H9 (cell line): ENCODE data around the gene PRKCA. TPM values are rescaled to one million over a fixed set of nuclear protein-coding genes. Genes with fewer than 3 reads are reported as not detected.

ENCODE experiments used
- DNase-seq: peaks from one replicate; pipeline ENCODE4 v3.0.0-alpha.2; 2017
- H2AFZ ChIP-seq: one replicate; pipeline ENCODE4 v1.6.1; 2013; ENCODE audit warnings: mild to moderate bottlenecking, low read length, control low read depth, moderate library complexity
- H2AK5ac ChIP-seq: 2 replicates; pipeline ENCODE4 v1.6.1; 2013; ENCODE audit warnings: low read length, control low read depth, mixed read lengths; ENCODE audit not compliant: insufficient read length
- H2BK120ac ChIP-seq: one replicate; pipeline ENCODE4 v1.6.1; 2013; ENCODE audit warnings: low read depth, mild to moderate bottlenecking, low read length, control low read depth, inconsistent platforms; ENCODE audit not compliant: poor library complexity, severe bottlenecking
- H2BK12ac ChIP-seq: 2 replicates; pipeline ENCODE4 v1.6.1; 2013; ENCODE audit warnings: low read length, control low read depth, mixed read lengths, low read depth; ENCODE audit not compliant: insufficient read length
- H2BK15ac ChIP-seq: 2 replicates; pipeline ENCODE4 v1.6.1; 2013; ENCODE audit warnings: low read depth, low read length, control low read depth
- H2BK20ac ChIP-seq: one replicate; pipeline ENCODE4 v1.6.1; 2013; ENCODE audit warnings: low read depth, mild to moderate bottlenecking, low read length, control low read depth, inconsistent platforms; ENCODE audit not compliant: poor library complexity, severe bottlenecking
- H2BK5ac ChIP-seq: 2 replicates; pipeline ENCODE4 v1.6.1; 2013; ENCODE audit warnings: low read length, control low read depth, mixed read lengths; ENCODE audit not compliant: insufficient read length
- H3K14ac ChIP-seq: 2 replicates; pipeline ENCODE4 v1.6.1; 2013; ENCODE audit warnings: low read length, control low read depth; ENCODE audit not compliant: insufficient read depth
- H3K18ac ChIP-seq: 2 replicates; pipeline ENCODE4 v1.6.1; 2013; ENCODE audit warnings: low read depth, mild to moderate bottlenecking, mixed read lengths, low read length, control low read depth; ENCODE audit not compliant: insufficient read length
- H3K23ac ChIP-seq: 2 replicates; pipeline ENCODE4 v1.6.1; 2013; ENCODE audit warnings: low read length, control low read depth, mixed read lengths, low read depth; ENCODE audit not compliant: insufficient read length
- H3K23me2 ChIP-seq: 2 replicates; pipeline ENCODE4 v1.6.1; 2013; ENCODE audit warnings: low read depth, mild to moderate bottlenecking, mixed read lengths, low read length, control low read depth; ENCODE audit not compliant: insufficient read length, poor library complexity, severe bottlenecking
- H3K27ac ChIP-seq: 2 replicates; pipeline ENCODE4 v1.5.1; 2013; ENCODE audit warnings: low read length, control low read depth, mixed read lengths, low read depth; ENCODE audit not compliant: insufficient read length
- H3K27me3 ChIP-seq: 2 replicates; pipeline ENCODE4 v1.6.1; 2013; ENCODE audit warnings: low read length, control low read depth, inconsistent platforms; ENCODE audit not compliant: insufficient read depth
- H3K4ac ChIP-seq: 2 replicates; pipeline ENCODE4 v1.6.1; 2013; ENCODE audit warnings: low read depth, mild to moderate bottlenecking, control low read depth, inconsistent platforms, low read length, moderate library complexity
- H3K4me1 ChIP-seq: 2 replicates; pipeline ENCODE4 v1.6.1; 2013; ENCODE audit warnings: low read length, control low read depth, inconsistent platforms; ENCODE audit not compliant: insufficient read depth
- H3K4me2 ChIP-seq: 2 replicates; pipeline ENCODE4 v1.6.1; 2013; ENCODE audit warnings: low read length, control low read depth, mixed read lengths; ENCODE audit not compliant: insufficient read length, insufficient read depth
- H3K56ac ChIP-seq: 2 replicates; pipeline ENCODE4 v1.6.1; 2013; ENCODE audit warnings: low read depth, mild to moderate bottlenecking, mixed read lengths, low read length, control low read depth; ENCODE audit not compliant: insufficient read length
- H3K79me1 ChIP-seq: 2 replicates; pipeline ENCODE4 v1.6.1; 2013; ENCODE audit warnings: low read depth, mild to moderate bottlenecking, moderate library complexity, low read length, control low read depth, inconsistent platforms; ENCODE audit not compliant: insufficient read depth, poor library complexity, severe bottlenecking
- H3K79me2 ChIP-seq: 2 replicates; pipeline ENCODE4 v1.6.1; 2013; ENCODE audit warnings: low read length, control low read depth, inconsistent platforms; ENCODE audit not compliant: insufficient read depth
- H3K9ac ChIP-seq: 2 replicates; pipeline ENCODE4 v1.6.1; 2013; ENCODE audit warnings: low read length, control low read depth, mixed read lengths; ENCODE audit not compliant: insufficient read length; ENCODE audit errors: extremely low read depth
- H3K9me3 ChIP-seq: one replicate; pipeline ENCODE4 v1.6.1; 2013; ENCODE audit warnings: low read depth, low read length, inconsistent platforms; ENCODE audit not compliant: control insufficient read depth
- H3T11ph ChIP-seq: one replicate; pipeline ENCODE4 v1.6.1; 2013; ENCODE audit warnings: mild to moderate bottlenecking, low read length, control low read depth, inconsistent platforms
- H4K20me1 ChIP-seq: one replicate; pipeline ENCODE4 v1.6.1; 2013; ENCODE audit not compliant: control insufficient read depth, insufficient read length, insufficient read depth
- H4K5ac ChIP-seq: 2 replicates; pipeline ENCODE4 v1.6.1; 2013; ENCODE audit warnings: low read depth, mild to moderate bottlenecking, mixed read lengths, low read length, control low read depth; ENCODE audit not compliant: insufficient read length
- H4K8ac ChIP-seq: replicated peaks from 2 replicates; pipeline ENCODE4 v1.6.1; 2013; ENCODE audit warnings: low read length, control low read depth, mixed read lengths, low read depth; ENCODE audit not compliant: insufficient read length
- H4K91ac ChIP-seq: 2 replicates; pipeline ENCODE4 v1.6.1; 2013; ENCODE audit warnings: low read depth, mild to moderate bottlenecking, moderate library complexity, mixed read lengths, low read length, control low read depth; ENCODE audit not compliant: insufficient read length
- H3K27ac Mint-ChIP-seq, 3 experiments: 2 replicates in 2 of 3; 3 replicates in 1 of 3; pipeline ENCODE4 v1.8.0; 2020 to 2021; ENCODE audit warnings: mixed read lengths in 3 of 3, mild to moderate bottlenecking in 1 of 3, moderate library complexity in 1 of 3
- H3K27me3 Mint-ChIP-seq: 2 replicates; pipeline ENCODE4 v1.8.0; 2021; ENCODE audit warnings: low read depth, mild to moderate bottlenecking, moderate library complexity, mixed read lengths
- H3K36me3 Mint-ChIP-seq, 3 experiments: 2 replicates in 2 of 3; 3 replicates in 1 of 3; pipeline ENCODE4 v1.8.0; 2020 to 2021; ENCODE audit warnings: low read depth in 3 of 3, mixed read lengths in 3 of 3; ENCODE audit not compliant: insufficient read depth in 1 of 3
- H3K4me1 Mint-ChIP-seq, 2 experiments: 2 replicates each; pipeline ENCODE4 v1.8.0; 2020; ENCODE audit warnings: mixed read lengths in 2 of 2
- H3K4me3 Mint-ChIP-seq, 2 experiments: 2 replicates in 1 of 2; 3 replicates in 1 of 2; pipeline ENCODE4 v1.8.0; 2020 to 2021; ENCODE audit warnings: mild to moderate bottlenecking in 2 of 2, mixed read lengths in 2 of 2, moderate library complexity in 1 of 2
- H3K9me3 Mint-ChIP-seq, 2 experiments: 2 replicates in 1 of 2; 3 replicates in 1 of 2; pipeline ENCODE4 v1.8.0; 2020; ENCODE audit warnings: mild to moderate bottlenecking in 2 of 2, mixed read lengths in 2 of 2, moderate library complexity in 1 of 2
- CTCF ChIP-seq: fragments of 200-600 bp; sonication (generic); conservative IDR thresholded peaks from 3 replicates; pipeline ENCODE4 v1.8.0; 2021; ENCODE audit warnings: antibody characterized with exemption, mild to moderate bottlenecking
- WGBS: extraction: QIAGEN DNeasy Blood & Tissue Kit; methylation state at CpG from one replicate; pipeline ENCODE4 v1.1.7; 2013; ENCODE audit warnings: missing lambda C conversion rate, low lambda C conversion rate, mixed read lengths; ENCODE audit not compliant: insufficient read length; ENCODE audit errors: extremely low coverage; 5-methylcytosine and 5-hydroxymethylcytosine counted together
- total RNA-seq: library from RNA; stranded (reverse); gene quantifications from 2 replicates; pipeline ENCODE4 v1.2.1, GENCODE V29; 2021

PRKCA gene
- total RNA-seq, 1 experiment from 2014 or later = 10.5 TPM

GRCh38 chr17:66283296-66283934, 19.0 kb upstream of the PRKCA start:
- no peak for DNase-seq
- no peak overlapping the region for H3K4ac ChIP-seq
- H3K9me3 ChIP-seq = no peaks in the 10 kb centered on the region
- H4K91ac ChIP-seq = no peak overlapping the region
- no peaks in the 10 kb centered on the region for H3K23me2 ChIP-seq
- no peak overlapping the region for H4K5ac ChIP-seq
- H3K18ac ChIP-seq = no peak overlapping the region
- no peak overlapping the region for H2AFZ ChIP-seq
- H3K14ac ChIP-seq = no peak overlapping the region
- H3K4me1 ChIP-seq = no peaks in the 10 kb centered on the region
- no peak overlapping the region for H2BK15ac ChIP-seq
- Mint-ChIP-seq H3K27me3 (no peaks in the 10 kb centered on the region), H3K9me3 (no peaks in the 10 kb centered on the region), H3K4me1 (no peaks in the 10 kb centered on the region), H3K27ac (no peak overlapping the region; a peak in 3 of 7 replicates), H3K36me3 (no peaks in the 10 kb centered on the region), H3K4me3 (no peak overlapping the region)
- no peak overlapping the region for H3T11ph ChIP-seq
- no peak overlapping the region for H2BK120ac ChIP-seq
- H2BK20ac ChIP-seq = no peak overlapping the region
- TF ChIP-seq CTCF = no peak
- H3K79me1 ChIP-seq = no peaks in the 10 kb centered on the region
- no peak overlapping the region for H3K56ac ChIP-seq
- WGBS = no CpG with 5 or more reads among the region's 6 CpGs
- H4K20me1 ChIP-seq = no peaks in the 10 kb centered on the region
- H3K4me2 ChIP-seq = no peak overlapping the region
- no peak overlapping the region for H2BK12ac ChIP-seq
- H3K23ac ChIP-seq = no peak overlapping the region
- no peak overlapping the region for H2AK5ac ChIP-seq
- H2BK5ac ChIP-seq = no peak overlapping the region
- H3K79me2 ChIP-seq = no peaks in the 10 kb centered on the region
- no peak overlapping the region for H3K27ac ChIP-seq
- no peak overlapping the region for H4K8ac ChIP-seq
- H3K9ac ChIP-seq = no peak overlapping the region
- no peaks in the 10 kb centered on the region for H3K27me3 ChIP-seq
